ENCODE data around the gene MEGF6.

Gene MEGF6

GRCh38 chr1:3604468-3604974 lies 6.8 kb downstream of the MEGF6 start:
- TF ChIP-seq TAF1 (IDR thresholded peaks at IDR 0.05; ENCODE audit: borderline replicate concordance, low read depth, low read length) = no peak
- TF ChIP-seq POLR2AphosphoS5 (IDR thresholded peaks at IDR 0.05; ENCODE audit: low read depth, low read length) = no peak
- TF ChIP-seq POLR2A (IDR thresholded peaks at IDR 0.05; ENCODE audit: low read depth, low read length) = no peak
- FAIRE-seq (no peak), DNase-seq (ENCODE audit: insufficient read length) (no peak)

- no peak for DNase-seq (ENCODE audit: insufficient read length)
- no peak for FAIRE-seq
- no peak for TF ChIP-seq POLR2AphosphoS5 (IDR thresholded peaks at IDR 0.05; ENCODE audit: low read depth, low read length)
- no peak for TF ChIP-seq POLR2A (IDR thresholded peaks at IDR 0.05; ENCODE audit: low read depth, low read length)
- no peak for TF ChIP-seq TAF1 (IDR thresholded peaks at IDR 0.05; ENCODE audit: borderline replicate concordance, low read depth, low read length)
Measured at GRCh38 chr1:3603571-3604467, 7.5 kb downstream of the MEGF6 start.

- DNase-seq (ENCODE audit: insufficient read length) = no peak
- FAIRE-seq = no peak
- TF ChIP-seq TAF1 (IDR thresholded peaks at IDR 0.05; ENCODE audit: borderline replicate concordance, low read depth, low read length) (no peak), POLR2A (IDR thresholded peaks at IDR 0.05; ENCODE audit: low read depth, low read length) (no peak), POLR2AphosphoS5 (IDR thresholded peaks at IDR 0.05; ENCODE audit: low read depth, low read length) (no peak)
Measured at GRCh38 chr1:3603156-3603555, 8.2 kb downstream of the MEGF6 start.

GRCh38 chr1:3602375-3602774 lies 8.9 kb downstream of the MEGF6 start:
- no peak for FAIRE-seq
- no peak for DNase-seq (ENCODE audit: insufficient read length)

GRCh38 chr1:3601743-3602142 lies 9.6 kb downstream of the MEGF6 start:
- TF ChIP-seq TAF1 (IDR thresholded peaks at IDR 0.05; ENCODE audit: borderline replicate concordance, low read depth, low read length) (no peak), POLR2AphosphoS5 (IDR thresholded peaks at IDR 0.05; ENCODE audit: low read depth, low read length) (no peak), POLR2A (IDR thresholded peaks at IDR 0.05; ENCODE audit: low read depth, low read length) (no peak)
- no peak for FAIRE-seq
- DNase-seq (ENCODE audit: insufficient read length) = no peak

More at GRCh38 chr1:3602375-3602774, 8.9 kb downstream of the MEGF6 start:
- TF ChIP-seq TAF1 (IDR thresholded peaks at IDR 0.05; ENCODE audit: borderline replicate concordance, low read depth, low read length) (no peak), POLR2A (IDR thresholded peaks at IDR 0.05; ENCODE audit: low read depth, low read length) (no peak), POLR2AphosphoS5 (IDR thresholded peaks at IDR 0.05; ENCODE audit: low read depth, low read length) (no peak)

GRCh38 chr1:3600354-3600753 lies 11.0 kb downstream of the MEGF6 start:
- FAIRE-seq (no peak), DNase-seq (ENCODE audit: insufficient read length) (no peak)
- TF ChIP-seq POLR2A (IDR thresholded peaks at IDR 0.05; ENCODE audit: low read depth, low read length) (no peak), POLR2AphosphoS5 (IDR thresholded peaks at IDR 0.05; ENCODE audit: low read depth, low read length) (no peak)

- no peak for TF ChIP-seq TAF1 (IDR thresholded peaks at IDR 0.05; ENCODE audit: borderline replicate concordance, low read depth, low read length)
- TF ChIP-seq POLR2AphosphoS5 (IDR thresholded peaks at IDR 0.05; ENCODE audit: low read depth, low read length) = no peak
- TF ChIP-seq POLR2A (IDR thresholded peaks at IDR 0.05; ENCODE audit: low read depth, low read length) = no peak
- no peak for FAIRE-seq
- DNase-seq (ENCODE audit: insufficient read length) = no peak
Measured at GRCh38 chr1:3599816-3600215, 11.5 kb downstream of the MEGF6 start.

GRCh38 chr1:3599286-3599811 lies 12.0 kb downstream of the MEGF6 start:
- FAIRE-seq = no peak

GRCh38 chr1:3598522-3599285 lies 12.6 kb downstream of the MEGF6 start:
- FAIRE-seq = no peak
- no peak for TF ChIP-seq POLR2AphosphoS5 (IDR thresholded peaks at IDR 0.05; ENCODE audit: low read depth, low read length)
- TF ChIP-seq POLR2A (IDR thresholded peaks at IDR 0.05; ENCODE audit: low read depth, low read length) = no peak
- no peak for TF ChIP-seq TAF1 (IDR thresholded peaks at IDR 0.05; ENCODE audit: borderline replicate concordance, low read depth, low read length)
- no peak for DNase-seq (ENCODE audit: insufficient read length)

More at GRCh38 chr1:3599286-3599811, 12.0 kb downstream of the MEGF6 start:
- no peak for DNase-seq (ENCODE audit: insufficient read length)
- TF ChIP-seq POLR2AphosphoS5 (IDR thresholded peaks at IDR 0.05; ENCODE audit: low read depth, low read length) (no peak), POLR2A (IDR thresholded peaks at IDR 0.05; ENCODE audit: low read depth, low read length) (no peak), TAF1 (IDR thresholded peaks at IDR 0.05; ENCODE audit: borderline replicate concordance, low read depth, low read length) (no peak)

GRCh38 chr1:3598051-3598491 lies 13.2 kb downstream of the MEGF6 start:
- no peak for DNase-seq (ENCODE audit: insufficient read length)
- FAIRE-seq = no peak
- TF ChIP-seq POLR2A (IDR thresholded peaks at IDR 0.05; ENCODE audit: low read depth, low read length) = no peak
- no peak for TF ChIP-seq POLR2AphosphoS5 (IDR thresholded peaks at IDR 0.05; ENCODE audit: low read depth, low read length)
- no peak for TF ChIP-seq TAF1 (IDR thresholded peaks at IDR 0.05; ENCODE audit: borderline replicate concordance, low read depth, low read length)

- no peak for TF ChIP-seq POLR2AphosphoS5 (IDR thresholded peaks at IDR 0.05; ENCODE audit: low read depth, low read length)
- no peak for TF ChIP-seq POLR2A (IDR thresholded peaks at IDR 0.05; ENCODE audit: low read depth, low read length)
- no peak for TF ChIP-seq TAF1 (IDR thresholded peaks at IDR 0.05; ENCODE audit: borderline replicate concordance, low read depth, low read length)
- FAIRE-seq = no peak
- no peak for DNase-seq (ENCODE audit: insufficient read length)
Measured at GRCh38 chr1:3597599-3597964, 13.7 kb downstream of the MEGF6 start.
